ENCODE results near the gene SUCLG1.

The SUCLG1 gene

DNA sequence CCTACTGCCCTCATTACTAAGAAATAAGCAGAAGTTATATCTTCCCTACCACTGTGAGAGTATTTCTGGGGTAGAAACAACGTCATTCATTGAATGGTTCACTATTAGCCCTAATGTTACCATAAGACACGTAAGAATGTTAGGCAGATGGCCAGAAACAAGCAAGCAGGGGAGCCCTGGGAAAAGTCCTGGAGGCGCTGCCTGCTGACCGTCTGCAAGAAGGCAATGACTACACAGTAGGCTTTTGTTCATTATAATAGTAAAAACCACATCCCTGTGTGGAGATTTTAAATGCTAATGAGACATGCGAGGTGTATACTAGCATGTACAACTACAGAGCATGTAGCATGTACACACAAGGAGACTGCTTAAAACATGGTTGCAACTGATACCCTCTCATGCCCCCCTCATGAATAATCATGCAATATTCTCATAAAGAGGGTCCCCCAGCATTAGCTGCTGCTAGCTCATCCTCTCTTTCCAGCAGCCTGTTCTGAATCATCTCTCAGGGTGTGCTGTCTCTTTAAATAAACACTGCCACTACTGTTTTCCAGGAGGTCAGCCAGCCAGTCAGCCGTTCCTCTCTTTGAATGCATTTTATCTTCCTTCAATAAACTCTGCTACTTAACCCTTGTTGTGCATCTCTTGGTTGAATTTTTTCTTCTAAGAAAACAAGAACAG lies 23.6 kb downstream of the SUCLG1 start:
- Histone ChIP-seq H3K27me3 (ENCODE audit: insufficient read depth, low read length, poor library complexity) (no peaks in the 10 kb centered on the region), H3K9me3 (ENCODE audit: insufficient read depth, low read length, severe bottlenecking) (no peaks in the 10 kb centered on the region), H3K4me3 (ENCODE audit: low read depth in 1 of 2, low read length in 2 of 2) (no peak overlapping the region), H3K4me2 (ENCODE audit: insufficient read depth, low read length) (no peak overlapping the region), H3K9ac (ENCODE audit: low read depth, low read length) (no peak overlapping the region), H3K79me2 (ENCODE audit: insufficient read depth, low read length) (no peaks in the 10 kb centered on the region), H2AFZ (ENCODE audit: low read depth, low read length) (no peak overlapping the region), H3K4me1 (ENCODE audit: insufficient read depth, low read length) (no peaks in the 10 kb centered on the region), H3K27ac (ENCODE audit: low read length) (no peak overlapping the region), H3K36me3 (ENCODE audit: insufficient read depth, low read length) (peaks cover 84% of the 10 kb centered on the region), H4K20me1 (ENCODE audit: insufficient read depth, low read length) (no peaks in the 10 kb centered on the region)
- no peak for TF ChIP-seq EZH2 (IDR thresholded peaks at IDR 0.05; ENCODE audit: borderline replicate concordance, low read depth, low read length, severe bottlenecking)
- TF ChIP-seq, protein P1, sequence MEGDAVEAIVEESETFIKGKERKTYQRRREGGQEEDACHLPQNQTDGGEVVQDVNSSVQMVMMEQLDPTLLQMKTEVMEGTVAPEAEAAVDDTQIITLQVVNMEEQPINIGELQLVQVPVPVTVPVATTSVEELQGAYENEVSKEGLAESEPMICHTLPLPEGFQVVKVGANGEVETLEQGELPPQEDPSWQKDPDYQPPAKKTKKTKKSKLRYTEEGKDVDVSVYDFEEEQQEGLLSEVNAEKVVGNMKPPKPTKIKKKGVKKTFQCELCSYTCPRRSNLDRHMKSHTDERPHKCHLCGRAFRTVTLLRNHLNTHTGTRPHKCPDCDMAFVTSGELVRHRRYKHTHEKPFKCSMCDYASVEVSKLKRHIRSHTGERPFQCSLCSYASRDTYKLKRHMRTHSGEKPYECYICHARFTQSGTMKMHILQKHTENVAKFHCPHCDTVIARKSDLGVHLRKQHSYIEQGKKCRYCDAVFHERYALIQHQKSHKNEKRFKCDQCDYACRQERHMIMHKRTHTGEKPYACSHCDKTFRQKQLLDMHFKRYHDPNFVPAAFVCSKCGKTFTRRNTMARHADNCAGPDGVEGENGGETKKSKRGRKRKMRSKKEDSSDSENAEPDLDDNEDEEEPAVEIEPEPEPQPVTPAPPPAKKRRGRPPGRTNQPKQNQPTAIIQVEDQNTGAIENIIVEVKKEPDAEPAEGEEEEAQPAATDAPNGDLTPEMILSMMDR (IDR thresholded peaks at IDR 0.05; ENCODE audit: borderline replicate concordance, extremely low read depth, low read length, poor library complexity, severe bottlenecking): no peak
- DNase-seq (no peak), ATAC-seq (ENCODE audit: insufficient read depth, low read depth) (no peak)

DNA sequence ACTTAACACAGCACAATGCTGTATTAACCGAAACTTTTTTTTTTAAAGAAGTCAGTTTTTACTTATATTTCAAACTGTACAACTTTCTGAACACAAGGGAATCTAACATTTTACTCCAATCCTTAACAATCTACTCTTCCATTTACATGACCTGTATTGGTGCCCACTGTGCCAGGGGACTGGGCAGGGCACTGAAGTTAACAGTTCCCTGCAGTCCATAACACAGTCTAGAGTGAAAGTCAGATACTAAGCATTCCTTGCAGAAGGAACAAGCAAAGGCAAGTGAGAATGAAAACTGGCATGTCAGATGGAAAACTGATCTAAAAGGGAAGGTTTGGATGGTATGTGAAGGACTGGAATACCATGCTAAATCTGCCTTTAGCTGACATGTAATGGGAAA lies 29.8 kb downstream of the SUCLG1 start:
- no peak overlapping the region for H3K27ac ChIP-seq (ENCODE audit: low read length)
- no peaks in the 10 kb centered on the region for H3K4me1 ChIP-seq (ENCODE audit: insufficient read depth, low read length)
- H3K79me2 ChIP-seq (ENCODE audit: insufficient read depth, low read length): no peaks in the 10 kb centered on the region
- no peaks in the 10 kb centered on the region for H3K9me3 ChIP-seq (ENCODE audit: insufficient read depth, low read length, severe bottlenecking)
- H3K4me2 ChIP-seq (ENCODE audit: insufficient read depth, low read length): no peak overlapping the region
- no peak for ATAC-seq (ENCODE audit: insufficient read depth, low read depth)
- H4K20me1 ChIP-seq (ENCODE audit: insufficient read depth, low read length): no peaks in the 10 kb centered on the region
- peaks cover 66% of the 10 kb centered on the region for H3K36me3 ChIP-seq (ENCODE audit: insufficient read depth, low read length)
- H3K4me3 ChIP-seq (ENCODE audit: low read depth in 1 of 2, low read length in 2 of 2): no peak overlapping the region
- no peak overlapping the region for H3K9ac ChIP-seq (ENCODE audit: low read depth, low read length)
- H2AFZ ChIP-seq (ENCODE audit: low read depth, low read length): no peak overlapping the region
- TF ChIP-seq, protein P1 (IDR thresholded peaks at IDR 0.05; ENCODE audit: borderline replicate concordance, extremely low read depth, low read length, poor library complexity, severe bottlenecking): no peak
- no peak for TF ChIP-seq EZH2 (IDR thresholded peaks at IDR 0.05; ENCODE audit: borderline replicate concordance, low read depth, low read length, severe bottlenecking)
- no peak for DNase-seq
- no peaks in the 10 kb centered on the region for H3K27me3 ChIP-seq (ENCODE audit: insufficient read depth, low read length, poor library complexity)

DNA sequence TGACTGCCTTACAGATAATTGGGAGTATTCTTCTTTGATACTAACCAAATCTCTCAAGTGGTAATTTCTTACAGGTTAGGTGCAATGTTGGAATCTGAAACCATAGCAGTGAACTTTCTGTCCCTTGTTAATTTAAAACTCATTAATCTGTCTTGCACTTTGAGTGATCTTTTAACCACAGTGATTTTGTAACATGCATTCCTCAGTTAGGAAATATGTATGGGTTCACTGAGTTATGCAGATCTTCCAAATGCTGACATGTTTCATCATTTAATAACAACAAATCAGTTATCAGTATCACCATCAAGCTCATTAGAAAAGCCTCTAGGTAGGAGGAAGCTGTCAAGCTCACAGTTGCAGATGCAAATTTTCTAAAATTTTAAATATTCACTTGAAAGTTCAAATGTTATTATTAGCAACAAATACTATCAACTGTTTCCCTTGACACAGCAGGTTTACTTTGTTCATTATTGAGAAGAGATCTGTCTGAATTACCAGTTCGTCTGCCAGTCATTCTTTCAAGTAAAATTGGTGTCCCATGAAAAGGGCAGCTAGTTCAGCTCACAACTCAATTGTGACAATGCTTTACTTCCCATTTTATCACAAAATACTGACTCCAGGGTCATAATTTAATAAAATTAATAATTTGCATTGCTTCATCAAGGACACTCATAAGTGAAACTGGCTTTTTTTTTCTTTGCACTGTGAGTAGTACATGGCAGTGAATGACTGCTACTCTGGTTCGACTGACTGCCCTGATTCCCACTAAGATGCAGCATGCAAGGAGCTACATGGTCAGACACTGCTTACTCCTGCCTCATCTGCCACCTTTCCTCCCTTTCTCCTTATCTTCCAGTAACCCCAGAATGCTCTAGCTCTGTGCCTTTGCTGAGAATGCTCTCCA lies 31.6 kb downstream of the SUCLG1 start:
- TF ChIP-seq EZH2 (IDR thresholded peaks at IDR 0.05; ENCODE audit: borderline replicate concordance, low read depth, low read length, severe bottlenecking): no peak
- TF ChIP-seq, protein P1 (IDR thresholded peaks at IDR 0.05; ENCODE audit: borderline replicate concordance, extremely low read depth, low read length, poor library complexity, severe bottlenecking): no peak
- H3K27ac ChIP-seq (ENCODE audit: low read length): no peak overlapping the region
- no peaks in the 10 kb centered on the region for H3K79me2 ChIP-seq (ENCODE audit: insufficient read depth, low read length)

More for the DNA sequence above, 31.6 kb downstream of the SUCLG1 start:
- DNase-seq: no peak
- no peak overlapping the region for H3K9ac ChIP-seq (ENCODE audit: low read depth, low read length)
- H4K20me1 ChIP-seq (ENCODE audit: insufficient read depth, low read length): no peaks in the 10 kb centered on the region
- H3K36me3 ChIP-seq (ENCODE audit: insufficient read depth, low read length): peaks cover 64% of the 10 kb centered on the region
- no peaks in the 10 kb centered on the region for H3K27me3 ChIP-seq (ENCODE audit: insufficient read depth, low read length, poor library complexity)
- H2AFZ ChIP-seq (ENCODE audit: low read depth, low read length): no peak overlapping the region
- no peaks in the 10 kb centered on the region for H3K4me1 ChIP-seq (ENCODE audit: insufficient read depth, low read length)
- H3K4me3 ChIP-seq (ENCODE audit: low read depth in 1 of 2, low read length in 2 of 2): no peak overlapping the region
- no peak for ATAC-seq (ENCODE audit: insufficient read depth, low read depth)
- H3K4me2 ChIP-seq (ENCODE audit: insufficient read depth, low read length): no peak overlapping the region
- H3K9me3 ChIP-seq (ENCODE audit: insufficient read depth, low read length, severe bottlenecking): no peaks in the 10 kb centered on the region
